Left lung (tissue), 10 donors: ENCODE results near the gene MAST4. TPM values are rescaled to one million over a fixed set of nuclear protein-coding genes. Genes with fewer than 3 reads are reported as not detected.

Experiments
- ATAC-seq: fragments of 200-7000 bp; cut with Tn5 transposase; one replicate; pipeline ENCODE4 v1.9.1; 2020; ENCODE audit warnings: moderate library complexity
- DNase-seq, 4 donors: peaks; one replicate each; pipeline ENCODE4 v3.0.0-alpha.2; 2013 to 2020
- H3K27ac ChIP-seq, 2 donors: fragments of 200-600 bp; sonication (generic) in 1 of 2; one replicate each; pipeline versions ENCODE4 v1.5.0 to v1.8.0; 2020 to 2021
- H3K27me3 ChIP-seq, 2 donors: fragments of 200-600 bp; sonication (generic) in 1 of 2; one replicate each; pipeline versions ENCODE4 v1.5.0 to v1.8.0; 2020 to 2021
- H3K36me3 ChIP-seq, 2 donors: fragments of 200-600 bp; sonication (generic) in 1 of 2; one replicate each; pipeline versions ENCODE4 v1.5.0 to v1.8.0; 2020 to 2021
- H3K4me1 ChIP-seq, 2 donors: fragments of 200-600 bp; one replicate each; pipeline ENCODE4 v1.8.0; 2021
- H3K4me3 ChIP-seq, 2 donors: fragments of 200-600 bp; sonication (generic) in 1 of 2; one replicate each; pipeline versions ENCODE4 v1.5.0 to v1.8.0; 2020 to 2021; ENCODE audit warnings: mild to moderate bottlenecking in 1 of 2
- H3K9me3 ChIP-seq, 2 donors: fragments of 200-600 bp; sonication (generic) in 1 of 2; one replicate each; pipeline versions ENCODE4 v1.5.0 to v1.8.0; 2020 to 2021
- CTCF ChIP-seq, 2 donors: fragments of 200-600 bp; sonication (generic) in 1 of 2; IDR thresholded peaks; one replicate each; pipeline versions ENCODE4 v1.5.0 to v1.8.0; 2021; ENCODE audit warnings: antibody characterized with exemption in 2 of 2
- intact Hi-C, 2 donors: fragments of 100-400 bp; cut with DNase I; formaldehyde crosslinking; loops; one replicate each; pipeline versions ENCODE4 v1.11.2 to v1.14.2; 2022
- polyA plus RNA-seq, 6 donors: library from polyadenylated mRNA; unstranded; fragments of 120-200 nt; gene quantifications; one replicate each; pipeline ENCODE4 v1.2.1, GENCODE V29; 2013; ENCODE audit not compliant: insufficient read length in 6 of 6
- total RNA-seq, 2 donors: library from RNA; stranded (reverse); fragmentation: NEBNext Ultra II Directional; extraction: Animal tissue kit (Norgen Biotek cat#: 25700); gene quantifications; one replicate each; pipeline ENCODE4 v1.2.1, GENCODE V29; 2021
- donor health status: DM: no; HTN: yes; CAD: no.
- donor health status: DM: no; HTN: no; CAD: no.

MAST4 gene
- total and polyA plus RNA-seq, 8 donors: 47.7 to 57.6 (median 53.0) TPM

GRCh38 chr5:66839636-66840185 lies 243.5 kb downstream of the MAST4 start:
- Histone ChIP-seq H3K4me3 (no peak overlapping the region), H3K27me3 (no peaks in the 10 kb centered on the region), H3K27ac (no peak overlapping the region), H3K9me3 (no peaks in the 10 kb centered on the region), H3K36me3 (no peaks in the 10 kb centered on the region), H3K4me1 (peaks cover 0 to 31% of the 10 kb centered on the region in 2 donors)
- ATAC-seq (no peak), DNase-seq (peak in 2 of 4 donors; percentile 62 to 72)
- intact Hi-C loops: no loop called here
- TF ChIP-seq CTCF (IDR thresholded peaks at IDR 0.05): no peak

GRCh38 chr5:66840511-66841013 lies 244.4 kb downstream of the MAST4 start:
- peak; percentile 33 for ATAC-seq
- no peak overlapping the region for H3K4me3 ChIP-seq
- no peaks in the 10 kb centered on the region for H3K9me3 ChIP-seq
- no peaks in the 10 kb centered on the region for H3K27me3 ChIP-seq
- TF ChIP-seq CTCF (IDR thresholded peaks at IDR 0.05): no peak
- H3K36me3 ChIP-seq: no peaks in the 10 kb centered on the region
- peak overlapping the region in 1 of 2 donors; percentile 55 for H3K27ac ChIP-seq
- DNase-seq: no peak
- intact Hi-C loops: no loop called here
- peaks cover 0 to 31% of the 10 kb centered on the region in 2 donors for H3K4me1 ChIP-seq

GRCh38 chr5:66841264-66841663 lies 245.1 kb downstream of the MAST4 start:
- no peak for TF ChIP-seq CTCF (IDR thresholded peaks at IDR 0.05)
- no peak overlapping the region for H3K4me3 ChIP-seq
- DNase-seq (no peak), ATAC-seq (no peak)
- intact Hi-C loops: no loop called here
- peaks cover 0 to 31% of the 10 kb centered on the region in 2 donors for H3K4me1 ChIP-seq
- no peaks in the 10 kb centered on the region for H3K36me3 ChIP-seq
- H3K27me3 ChIP-seq: no peaks in the 10 kb centered on the region
- peak overlapping the region in 1 of 2 donors; percentile 55 for H3K27ac ChIP-seq
- no peaks in the 10 kb centered on the region for H3K9me3 ChIP-seq

- DNase-seq (no peak), ATAC-seq (no peak)
- Histone ChIP-seq H3K4me1 (peaks cover 0 to 31% of the 10 kb centered on the region in 2 donors), H3K9me3 (no peaks in the 10 kb centered on the region), H3K4me3 (no peak overlapping the region), H3K27me3 (no peaks in the 10 kb centered on the region), H3K36me3 (no peaks in the 10 kb centered on the region), H3K27ac (no peak overlapping the region)
- intact Hi-C loops: no loop called here
- TF ChIP-seq CTCF (IDR thresholded peaks at IDR 0.05): no peak
Observed at GRCh38 chr5:66842540-66842939, 246.3 kb downstream of the MAST4 start.

GRCh38 chr5:66843065-66843464 lies 246.9 kb downstream of the MAST4 start:
- Histone ChIP-seq H3K36me3 (no peaks in the 10 kb centered on the region), H3K27ac (no peak overlapping the region), H3K4me1 (peaks cover 0 to 31% of the 10 kb centered on the region in 2 donors), H3K27me3 (no peaks in the 10 kb centered on the region), H3K4me3 (no peak overlapping the region), H3K9me3 (no peaks in the 10 kb centered on the region)
- ATAC-seq (no peak), DNase-seq (no peak)
- intact Hi-C loops: no loop called here
- TF ChIP-seq CTCF (IDR thresholded peaks at IDR 0.05): no peak
